ENCODE data around the gene DNAJC16.
A peak's percentile ranks its signal among the peaks of the same experiment; 100 is the strongest.

The DNAJC16 gene

GRCh38 chr1:15542388-15543250 lies 16.0 kb downstream of the DNAJC16 start:
- POLR2A ChIA-PET: no interaction called here
- no peak overlapping the region for H3K27ac ChIP-seq (ENCODE audit: extremely low read depth, low read depth, low read length)
- CTCF ChIA-PET: no interaction called here
- H3K9me3 ChIP-seq (ENCODE audit: control insufficient read depth, insufficient read depth, low read depth, low read length): no peaks in the 10 kb centered on the region
- no peaks in the 10 kb centered on the region; the same call in 1 of the 2 replicates for H3K4me1 ChIP-seq (ENCODE audit: control insufficient read depth, insufficient read depth, low read length)
- H3K36me3 ChIP-seq (ENCODE audit: control insufficient read depth in 2 of 2, insufficient read depth in 1 of 2, low read length in 2 of 2): peaks cover 19 to 94% of the 10 kb centered on the region in 2 experiments
- peak; percentile 82 for TF ChIP-seq ZNF121 (tag by site-specific recombination; IDR thresholded peaks at IDR 0.05)
- TF ChIP-seq, protein P1, sequence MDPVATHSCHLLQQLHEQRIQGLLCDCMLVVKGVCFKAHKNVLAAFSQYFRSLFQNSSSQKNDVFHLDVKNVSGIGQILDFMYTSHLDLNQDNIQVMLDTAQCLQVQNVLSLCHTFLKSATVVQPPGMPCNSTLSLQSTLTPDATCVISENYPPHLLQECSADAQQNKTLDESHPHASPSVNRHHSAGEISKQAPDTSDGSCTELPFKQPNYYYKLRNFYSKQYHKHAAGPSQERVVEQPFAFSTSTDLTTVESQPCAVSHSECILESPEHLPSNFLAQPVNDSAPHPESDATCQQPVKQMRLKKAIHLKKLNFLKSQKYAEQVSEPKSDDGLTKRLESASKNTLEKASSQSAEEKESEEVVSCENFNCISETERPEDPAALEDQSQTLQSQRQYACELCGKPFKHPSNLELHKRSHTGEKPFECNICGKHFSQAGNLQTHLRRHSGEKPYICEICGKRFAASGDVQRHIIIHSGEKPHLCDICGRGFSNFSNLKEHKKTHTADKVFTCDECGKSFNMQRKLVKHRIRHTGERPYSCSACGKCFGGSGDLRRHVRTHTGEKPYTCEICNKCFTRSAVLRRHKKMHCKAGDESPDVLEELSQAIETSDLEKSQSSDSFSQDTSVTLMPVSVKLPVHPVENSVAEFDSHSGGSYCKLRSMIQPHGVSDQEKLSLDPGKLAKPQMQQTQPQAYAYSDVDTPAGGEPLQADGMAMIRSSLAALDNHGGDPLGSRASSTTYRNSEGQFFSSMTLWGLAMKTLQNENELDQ (tag by site-specific recombination; IDR thresholded peaks at IDR 0.05; ENCODE audit: low read depth): no peak
- no peak overlapping the region for H3K4me3 ChIP-seq (ENCODE audit: low read depth, low read length)

- no peaks in the 10 kb centered on the region for H3K9me3 ChIP-seq (ENCODE audit: control insufficient read depth, insufficient read depth, low read depth, low read length)
- no peaks in the 10 kb centered on the region; the same call in 1 of the 2 replicates for H3K4me1 ChIP-seq (ENCODE audit: control insufficient read depth, insufficient read depth, low read length)
- H3K36me3 ChIP-seq (ENCODE audit: control insufficient read depth in 2 of 2, insufficient read depth in 1 of 2, low read length in 2 of 2): peaks cover 19 to 94% of the 10 kb centered on the region in 2 experiments
- TF ChIP-seq ZNF26 (tag by site-specific recombination; IDR thresholded peaks at IDR 0.05) (no peak), ZNF830 (tag by site-specific recombination; IDR thresholded peaks at IDR 0.05; ENCODE audit: low read depth) (no peak), PRDM2 (tag by site-specific recombination; IDR thresholded peaks at IDR 0.05; ENCODE audit: borderline replicate concordance) (no peak), PRDM6 (tag by site-specific recombination; IDR thresholded peaks at IDR 0.05) (no peak), GFI1B (tag by site-specific recombination; IDR thresholded peaks at IDR 0.05) (no peak), ZNF555 (tag by site-specific recombination; conservative IDR thresholded peaks at IDR 0.05) (no peak), ZNF112 (tag by site-specific recombination; IDR thresholded peaks at IDR 0.05) (no peak), ZNF596 (tag by site-specific recombination; IDR thresholded peaks at IDR 0.05) (no peak), ZNF2 (tag by site-specific recombination; IDR thresholded peaks at IDR 0.05) (no peak), KLF16 (tag by site-specific recombination; IDR thresholded peaks at IDR 0.05) (no peak), RBAK (tag by site-specific recombination; IDR thresholded peaks at IDR 0.05) (no peak), TSHZ1 (tag by site-specific recombination; IDR thresholded peaks at IDR 0.05; ENCODE audit: borderline replicate concordance) (no peak)
- POLR2A ChIA-PET: no interaction called here
- no peak overlapping the region for H3K27ac ChIP-seq (ENCODE audit: extremely low read depth, low read depth, low read length)
- no peak overlapping the region for H3K4me3 ChIP-seq (ENCODE audit: low read depth, low read length)
- CTCF ChIA-PET: no interaction called here
Observed at GRCh38 chr1:15543251-15543588, 16.6 kb downstream of the DNAJC16 start.
